Activated gamma-delta T cell (primary cell): Measurements from ENCODE around the gene TMEM270.
"Not testable (repeated sequence)": the region's sequence is repeated elsewhere in the genome, so short reads cannot be mapped to it uniquely, and the experiment has no call there.

Experiments
- DNase-seq: peaks from one replicate; lab custom pipeline; 2025; lab: John Stamatoyannopoulos, UW

TMEM270 gene

GRCh38 chr7:73832806-73833205, 28.2 kb upstream of the TMEM270 start:
- no peak for DNase-seq

DNA sequence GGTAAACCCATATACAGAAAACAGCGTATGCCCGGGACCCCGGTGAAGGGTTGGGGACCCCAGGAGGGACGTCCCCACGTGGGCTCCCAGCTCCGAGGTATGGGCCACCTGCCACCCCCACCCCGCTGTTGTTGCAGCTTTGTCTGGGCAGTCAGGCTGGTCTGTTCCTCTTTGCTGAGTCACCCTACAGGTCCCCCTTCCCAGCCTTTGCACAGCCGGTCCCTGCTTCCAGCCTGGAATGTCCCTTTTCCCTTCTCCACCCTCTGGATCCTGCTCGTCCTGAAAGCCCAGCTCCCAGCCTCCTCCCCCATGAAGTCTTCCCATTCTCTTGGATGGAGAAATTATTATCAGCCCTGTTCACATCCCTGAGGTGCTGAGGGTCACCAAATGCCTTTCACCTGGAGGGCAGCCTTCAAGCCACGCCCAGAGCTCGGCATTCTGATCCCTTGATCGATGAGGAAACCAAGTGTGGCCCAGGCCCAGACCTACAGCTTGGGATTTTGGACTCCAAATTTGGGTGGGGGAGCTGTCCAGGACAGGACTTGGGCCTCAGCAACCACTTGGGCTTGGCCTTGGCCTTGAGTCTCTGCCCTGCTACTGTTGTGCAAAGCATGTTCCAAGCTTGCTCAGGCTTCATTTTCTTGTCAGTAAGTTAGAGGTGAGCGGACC, 27.6 kb upstream of the TMEM270 start:
- DNase-seq = no peak

DNA sequence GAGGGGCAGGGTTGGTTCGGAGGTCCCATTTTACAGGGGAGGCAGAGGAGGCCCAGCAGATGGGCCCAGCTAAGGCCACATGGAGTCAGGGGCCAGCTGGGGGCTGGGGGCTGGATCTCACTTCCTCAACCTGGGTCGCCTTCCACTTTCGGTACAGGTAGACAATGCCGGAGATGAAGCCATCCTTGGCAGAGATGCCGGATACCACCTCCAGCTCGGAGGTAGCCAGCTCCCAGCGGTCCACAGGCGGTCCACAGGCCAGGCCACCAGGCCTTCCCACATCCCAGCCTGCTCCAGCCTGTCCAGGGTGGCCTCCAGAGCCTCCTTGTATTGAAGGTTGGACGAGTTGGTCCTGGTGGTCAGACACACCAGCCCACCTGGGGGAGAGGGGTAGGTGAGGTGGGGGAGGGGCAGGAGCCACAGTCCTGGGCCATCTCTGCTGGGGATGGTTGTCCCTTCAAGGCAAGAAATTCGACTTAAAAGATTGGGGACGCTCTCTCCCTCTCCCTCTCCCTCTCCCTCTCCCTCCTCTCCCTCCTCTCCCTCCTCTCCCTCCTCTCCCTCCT, 26.2 kb upstream of the TMEM270 start:
- DNase-seq = no peak

- DNase-seq = not testable (repeated sequence)
Observed at GRCh38 chr7:73837167-73837566, 23.8 kb upstream of the TMEM270 start.

DNA sequence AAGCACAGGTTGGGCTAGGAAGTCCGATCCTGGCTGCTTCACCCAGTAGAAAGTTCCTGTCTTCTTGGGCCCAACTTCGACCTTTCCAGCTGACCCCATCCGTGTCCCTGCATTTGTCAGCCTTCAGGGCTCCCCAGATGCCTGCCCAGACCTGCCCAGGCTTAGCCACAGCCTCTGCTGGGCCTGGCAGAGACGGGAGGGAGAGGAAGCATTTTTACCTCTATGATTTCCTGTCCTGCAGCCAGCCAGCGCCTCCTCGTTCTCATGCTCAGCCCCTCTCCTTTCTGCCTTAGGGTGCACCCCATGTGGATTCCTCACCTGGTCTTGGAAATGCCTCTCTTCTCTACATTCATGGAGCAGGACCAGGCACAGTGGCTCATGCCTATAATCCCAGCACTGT, 22.3 kb upstream of the TMEM270 start:
- DNase-seq = no peak

DNA sequence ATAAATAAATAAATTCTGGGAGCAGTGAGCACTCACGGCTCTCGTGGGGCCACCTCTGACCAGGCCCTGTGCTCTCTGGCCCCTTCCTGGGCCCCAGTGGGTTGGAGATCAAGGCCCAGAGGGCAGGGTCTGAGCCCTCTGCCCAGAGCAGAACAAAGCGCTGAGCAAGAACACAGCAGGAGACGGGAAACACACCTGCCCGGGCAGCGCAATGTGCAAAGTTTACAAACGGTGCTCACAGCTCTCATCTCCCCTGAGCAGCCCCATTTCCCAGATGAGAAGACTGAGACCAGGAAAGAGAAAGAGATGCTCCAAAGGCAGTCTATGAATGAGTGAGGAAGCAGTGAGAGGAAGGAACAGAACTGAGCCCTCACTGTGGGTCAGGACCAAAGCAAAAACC, 21.7 kb upstream of the TMEM270 start:
- DNase-seq = no peak

DNA sequence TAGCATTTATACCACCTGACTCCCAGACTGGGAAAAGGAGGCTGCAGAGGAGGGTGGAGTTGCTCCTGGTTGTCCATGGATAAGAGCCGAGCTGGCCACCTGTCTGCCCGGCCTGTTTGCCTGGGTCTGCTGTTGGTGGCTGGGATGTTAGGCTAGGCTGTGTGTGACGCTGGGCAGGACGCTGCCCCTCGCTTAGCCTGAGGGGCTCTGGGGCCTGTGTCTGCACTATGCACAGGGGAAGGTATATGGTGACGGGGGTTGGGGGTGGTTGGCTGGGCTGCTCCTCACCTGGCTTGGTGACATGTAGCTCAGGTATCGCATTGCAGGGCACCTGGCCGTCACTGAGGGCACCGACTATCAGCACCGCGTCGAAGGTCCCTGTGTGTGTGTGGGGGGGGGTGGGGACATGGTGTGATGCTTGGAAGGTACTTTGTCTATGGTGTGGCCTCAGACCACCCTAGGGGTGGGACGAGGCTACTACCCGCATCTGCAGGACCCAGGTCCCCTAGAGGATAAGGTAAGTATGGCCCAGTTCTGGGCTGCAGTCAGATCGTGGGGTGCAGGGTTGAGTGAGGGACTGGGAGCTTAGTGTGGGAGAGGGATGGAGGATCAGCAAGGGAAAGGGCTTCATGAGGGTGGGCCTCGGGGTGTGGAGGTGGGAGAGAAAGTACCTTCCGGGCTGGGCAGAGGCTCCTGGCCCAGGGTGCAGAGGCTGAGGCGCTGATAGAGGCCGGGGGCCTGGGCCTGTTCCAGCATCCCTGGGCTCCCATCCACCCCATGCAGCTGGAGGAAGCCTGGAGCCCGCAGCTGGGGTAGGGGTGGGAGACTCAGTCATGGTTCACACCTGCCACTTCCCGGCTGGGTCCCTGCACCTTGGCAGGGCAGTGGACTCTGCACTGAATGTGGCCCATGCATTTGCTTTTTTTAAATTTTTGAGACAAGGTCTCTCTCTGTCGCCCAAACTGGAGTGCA, 20.9 kb upstream of the TMEM270 start:
- no peak for DNase-seq

DNA sequence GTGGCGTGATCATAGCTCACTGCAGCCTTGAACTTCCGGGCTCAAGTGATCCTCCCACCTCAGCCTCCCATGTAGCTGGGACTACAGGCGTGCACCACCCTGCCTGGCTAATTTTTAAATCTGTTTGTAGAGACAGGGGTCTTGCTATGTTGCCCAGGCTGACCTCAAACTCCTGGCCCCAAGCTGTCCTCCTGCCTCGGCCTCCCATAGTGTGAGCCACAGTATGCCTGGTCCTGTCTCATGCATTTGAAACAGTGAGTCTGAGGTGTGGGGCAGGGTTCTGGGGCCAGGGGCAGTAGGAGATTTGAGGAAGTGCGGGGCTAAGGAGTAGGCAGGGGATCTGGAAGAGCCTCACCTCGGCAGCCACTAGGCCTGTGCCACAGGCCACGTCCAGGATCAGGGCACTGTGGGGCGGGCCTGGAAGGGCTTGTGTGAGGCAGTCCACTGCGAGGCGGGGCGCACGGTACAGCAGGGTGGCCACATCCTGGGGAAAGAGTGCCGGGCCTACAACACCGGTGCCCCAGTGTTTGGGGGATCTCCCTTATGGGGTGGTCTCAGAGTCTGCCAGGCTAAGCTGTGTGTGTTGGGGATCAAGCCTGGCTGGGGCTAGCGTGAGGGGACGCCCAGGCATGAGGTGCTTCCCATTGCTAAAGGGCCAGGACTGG, 20.1 kb upstream of the TMEM270 start:
- no peak for DNase-seq

DNA sequence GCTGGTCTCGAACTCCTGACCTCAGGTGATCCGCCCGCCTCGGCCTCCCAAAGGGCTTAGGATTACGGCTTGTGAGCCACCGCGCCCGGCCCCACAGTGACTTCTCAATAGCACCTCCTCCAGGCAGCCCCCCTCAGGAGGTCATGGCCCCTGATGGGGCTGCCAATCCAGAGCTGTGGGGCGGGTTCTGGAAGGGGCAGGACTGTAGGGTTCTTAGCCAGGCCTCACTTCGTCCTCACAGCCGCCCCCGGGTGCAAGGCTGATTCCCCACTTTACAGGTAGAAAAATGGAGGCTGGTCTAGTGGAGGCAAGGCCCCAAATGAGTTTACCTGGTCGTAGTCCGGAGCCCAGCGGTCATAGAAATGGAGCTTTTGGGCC, 19.3 kb upstream of the TMEM270 start:
- no peak for DNase-seq

- DNase-seq = peak; percentile 65
Observed at GRCh38 chr7:73842067-73842976, 18.6 kb upstream of the TMEM270 start, which contains the start of gene METTL27. Gene METTL27 (minus strand): TSS chr7:73842516. CDS start chr7:73842140, 376 bp downstream.

- DNase-seq = no peak
Observed at GRCh38 chr7:73844131-73844547, 16.8 kb upstream of the TMEM270 start.

GRCh38 chr7:73844848-73845460, 16.0 kb upstream of the TMEM270 start:
- no peak for DNase-seq

DNA sequence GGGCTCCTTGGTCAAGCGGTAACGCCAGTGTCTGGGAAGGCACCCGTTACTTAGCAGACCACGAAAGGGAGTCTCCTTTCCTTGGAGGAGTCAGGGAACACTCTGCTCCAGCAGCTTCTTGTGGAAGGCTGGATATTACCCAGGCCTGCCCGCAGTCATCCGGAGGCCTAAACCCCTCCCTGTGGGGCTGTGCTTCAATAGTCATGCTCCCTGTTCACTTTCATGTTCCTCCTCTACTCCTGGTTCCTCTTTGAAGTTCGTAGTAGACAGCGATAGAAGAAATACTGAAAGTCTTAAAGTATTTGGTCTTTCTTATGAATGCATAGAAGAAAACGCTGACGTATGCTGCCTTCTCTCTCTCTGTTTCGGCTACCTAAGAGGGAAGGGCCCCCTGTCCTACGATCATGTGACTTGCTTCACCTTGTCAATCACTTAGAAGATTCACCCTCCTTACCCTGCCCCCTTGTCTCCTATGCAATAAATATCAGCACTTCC, 15.2 kb upstream of the TMEM270 start:
- DNase-seq = not testable (repeated sequence)

- no peak for DNase-seq
Observed at GRCh38 chr7:73847941-73848723, 12.8 kb upstream of the TMEM270 start.

GRCh38 chr7:73850781-73851207, 10.2 kb upstream of the TMEM270 start:
- no peak for DNase-seq

GRCh38 chr7:73851410-73852338, 9.3 kb upstream of the TMEM270 start:
- DNase-seq = no peak

GRCh38 chr7:73852500-73852899, 8.5 kb upstream of the TMEM270 start:
- no peak for DNase-seq

DNA sequence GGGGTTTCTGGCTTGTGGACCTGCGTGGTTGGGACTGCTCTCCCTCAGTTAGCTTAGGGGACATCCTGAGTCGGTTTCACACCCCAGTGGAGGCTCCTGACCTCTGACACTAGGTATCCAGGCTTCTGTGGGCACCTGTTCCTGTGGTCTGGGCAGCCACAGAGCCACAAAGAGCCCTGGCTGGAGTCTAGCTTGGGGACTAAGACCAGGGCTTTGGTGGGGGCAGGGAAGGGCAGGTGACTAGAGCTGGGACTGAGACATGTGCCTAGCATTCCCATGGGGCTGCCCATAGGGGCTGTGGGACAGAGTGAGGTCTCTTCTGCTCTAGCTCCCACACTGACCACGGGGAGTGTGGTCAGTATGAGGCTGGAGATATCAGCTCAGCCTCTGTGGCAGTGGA, 4.0 kb upstream of the TMEM270 start:
- DNase-seq = no peak
